H9 (cell line): ENCODE data around the gene RPL38. TPM values are rescaled to one million over a fixed set of nuclear protein-coding genes. Genes with fewer than 3 reads are reported as not detected.

Source experiments
- DNase-seq: peaks from one replicate; pipeline ENCODE4 v3.0.0-alpha.2; 2017
- H2AFZ ChIP-seq: one replicate; pipeline ENCODE4 v1.6.1; 2013; ENCODE audit warnings: mild to moderate bottlenecking, low read length, control low read depth, moderate library complexity
- H2AK5ac ChIP-seq: 2 replicates; pipeline ENCODE4 v1.6.1; 2013; ENCODE audit warnings: low read length, control low read depth, mixed read lengths; ENCODE audit not compliant: insufficient read length
- H2BK120ac ChIP-seq: one replicate; pipeline ENCODE4 v1.6.1; 2013; ENCODE audit warnings: low read depth, mild to moderate bottlenecking, low read length, control low read depth, inconsistent platforms; ENCODE audit not compliant: poor library complexity, severe bottlenecking
- H2BK12ac ChIP-seq: 2 replicates; pipeline ENCODE4 v1.6.1; 2013; ENCODE audit warnings: low read length, control low read depth, mixed read lengths, low read depth; ENCODE audit not compliant: insufficient read length
- H2BK15ac ChIP-seq: 2 replicates; pipeline ENCODE4 v1.6.1; 2013; ENCODE audit warnings: low read depth, low read length, control low read depth
- H2BK20ac ChIP-seq: one replicate; pipeline ENCODE4 v1.6.1; 2013; ENCODE audit warnings: low read depth, mild to moderate bottlenecking, low read length, control low read depth, inconsistent platforms; ENCODE audit not compliant: poor library complexity, severe bottlenecking
- H2BK5ac ChIP-seq: 2 replicates; pipeline ENCODE4 v1.6.1; 2013; ENCODE audit warnings: low read length, control low read depth, mixed read lengths; ENCODE audit not compliant: insufficient read length
- H3K14ac ChIP-seq: 2 replicates; pipeline ENCODE4 v1.6.1; 2013; ENCODE audit warnings: low read length, control low read depth; ENCODE audit not compliant: insufficient read depth
- H3K18ac ChIP-seq: 2 replicates; pipeline ENCODE4 v1.6.1; 2013; ENCODE audit warnings: low read depth, mild to moderate bottlenecking, mixed read lengths, low read length, control low read depth; ENCODE audit not compliant: insufficient read length
- H3K23ac ChIP-seq: 2 replicates; pipeline ENCODE4 v1.6.1; 2013; ENCODE audit warnings: low read length, control low read depth, mixed read lengths, low read depth; ENCODE audit not compliant: insufficient read length
- H3K23me2 ChIP-seq: 2 replicates; pipeline ENCODE4 v1.6.1; 2013; ENCODE audit warnings: low read depth, mild to moderate bottlenecking, mixed read lengths, low read length, control low read depth; ENCODE audit not compliant: insufficient read length, poor library complexity, severe bottlenecking
- H3K27ac ChIP-seq: 2 replicates; pipeline ENCODE4 v1.5.1; 2013; ENCODE audit warnings: low read length, control low read depth, mixed read lengths, low read depth; ENCODE audit not compliant: insufficient read length
- H3K27me3 ChIP-seq: 2 replicates; pipeline ENCODE4 v1.6.1; 2013; ENCODE audit warnings: low read length, control low read depth, inconsistent platforms; ENCODE audit not compliant: insufficient read depth
- H3K4ac ChIP-seq: 2 replicates; pipeline ENCODE4 v1.6.1; 2013; ENCODE audit warnings: low read depth, mild to moderate bottlenecking, control low read depth, inconsistent platforms, low read length, moderate library complexity
- H3K4me1 ChIP-seq: 2 replicates; pipeline ENCODE4 v1.6.1; 2013; ENCODE audit warnings: low read length, control low read depth, inconsistent platforms; ENCODE audit not compliant: insufficient read depth
- H3K4me2 ChIP-seq: 2 replicates; pipeline ENCODE4 v1.6.1; 2013; ENCODE audit warnings: low read length, control low read depth, mixed read lengths; ENCODE audit not compliant: insufficient read length, insufficient read depth
- H3K56ac ChIP-seq: 2 replicates; pipeline ENCODE4 v1.6.1; 2013; ENCODE audit warnings: low read depth, mild to moderate bottlenecking, mixed read lengths, low read length, control low read depth; ENCODE audit not compliant: insufficient read length
- H3K79me1 ChIP-seq: 2 replicates; pipeline ENCODE4 v1.6.1; 2013; ENCODE audit warnings: low read depth, mild to moderate bottlenecking, moderate library complexity, low read length, control low read depth, inconsistent platforms; ENCODE audit not compliant: insufficient read depth, poor library complexity, severe bottlenecking
- H3K79me2 ChIP-seq: 2 replicates; pipeline ENCODE4 v1.6.1; 2013; ENCODE audit warnings: low read length, control low read depth, inconsistent platforms; ENCODE audit not compliant: insufficient read depth
- H3K9ac ChIP-seq: 2 replicates; pipeline ENCODE4 v1.6.1; 2013; ENCODE audit warnings: low read length, control low read depth, mixed read lengths; ENCODE audit not compliant: insufficient read length; ENCODE audit errors: extremely low read depth
- H3K9me3 ChIP-seq: one replicate; pipeline ENCODE4 v1.6.1; 2013; ENCODE audit warnings: low read depth, low read length, inconsistent platforms; ENCODE audit not compliant: control insufficient read depth
- H3T11ph ChIP-seq: one replicate; pipeline ENCODE4 v1.6.1; 2013; ENCODE audit warnings: mild to moderate bottlenecking, low read length, control low read depth, inconsistent platforms
- H4K20me1 ChIP-seq: one replicate; pipeline ENCODE4 v1.6.1; 2013; ENCODE audit not compliant: control insufficient read depth, insufficient read length, insufficient read depth
- H4K5ac ChIP-seq: 2 replicates; pipeline ENCODE4 v1.6.1; 2013; ENCODE audit warnings: low read depth, mild to moderate bottlenecking, mixed read lengths, low read length, control low read depth; ENCODE audit not compliant: insufficient read length
- H4K8ac ChIP-seq: replicated peaks from 2 replicates; pipeline ENCODE4 v1.6.1; 2013; ENCODE audit warnings: low read length, control low read depth, mixed read lengths, low read depth; ENCODE audit not compliant: insufficient read length
- H4K91ac ChIP-seq: 2 replicates; pipeline ENCODE4 v1.6.1; 2013; ENCODE audit warnings: low read depth, mild to moderate bottlenecking, moderate library complexity, mixed read lengths, low read length, control low read depth; ENCODE audit not compliant: insufficient read length
- H3K27ac Mint-ChIP-seq, 3 experiments: 2 replicates in 2 of 3; 3 replicates in 1 of 3; pipeline ENCODE4 v1.8.0; 2020 to 2021; ENCODE audit warnings: mixed read lengths in 3 of 3, mild to moderate bottlenecking in 1 of 3, moderate library complexity in 1 of 3
- H3K27me3 Mint-ChIP-seq: 2 replicates; pipeline ENCODE4 v1.8.0; 2021; ENCODE audit warnings: low read depth, mild to moderate bottlenecking, moderate library complexity, mixed read lengths
- H3K36me3 Mint-ChIP-seq, 3 experiments: 2 replicates in 2 of 3; 3 replicates in 1 of 3; pipeline ENCODE4 v1.8.0; 2020 to 2021; ENCODE audit warnings: low read depth in 3 of 3, mixed read lengths in 3 of 3; ENCODE audit not compliant: insufficient read depth in 1 of 3
- H3K4me1 Mint-ChIP-seq, 2 experiments: 2 replicates each; pipeline ENCODE4 v1.8.0; 2020; ENCODE audit warnings: mixed read lengths in 2 of 2
- H3K4me3 Mint-ChIP-seq, 2 experiments: 2 replicates in 1 of 2; 3 replicates in 1 of 2; pipeline ENCODE4 v1.8.0; 2020 to 2021; ENCODE audit warnings: mild to moderate bottlenecking in 2 of 2, mixed read lengths in 2 of 2, moderate library complexity in 1 of 2
- H3K9me3 Mint-ChIP-seq, 2 experiments: 2 replicates in 1 of 2; 3 replicates in 1 of 2; pipeline ENCODE4 v1.8.0; 2020; ENCODE audit warnings: mild to moderate bottlenecking in 2 of 2, mixed read lengths in 2 of 2, moderate library complexity in 1 of 2
- CTCF ChIP-seq: fragments of 200-600 bp; sonication (generic); conservative IDR thresholded peaks from 3 replicates; pipeline ENCODE4 v1.8.0; 2021; ENCODE audit warnings: antibody characterized with exemption, mild to moderate bottlenecking
- WGBS: extraction: QIAGEN DNeasy Blood & Tissue Kit; methylation state at CpG from one replicate; pipeline ENCODE4 v1.1.7; 2013; ENCODE audit warnings: missing lambda C conversion rate, low lambda C conversion rate, mixed read lengths; ENCODE audit not compliant: insufficient read length; ENCODE audit errors: extremely low coverage; 5-methylcytosine and 5-hydroxymethylcytosine counted together
- total RNA-seq: library from RNA; stranded (reverse); gene quantifications from 2 replicates; pipeline ENCODE4 v1.2.1, GENCODE V29; 2021

Gene RPL38
- total RNA-seq, 1 experiment from 2014 or later = 1,358 TPM

DNA sequence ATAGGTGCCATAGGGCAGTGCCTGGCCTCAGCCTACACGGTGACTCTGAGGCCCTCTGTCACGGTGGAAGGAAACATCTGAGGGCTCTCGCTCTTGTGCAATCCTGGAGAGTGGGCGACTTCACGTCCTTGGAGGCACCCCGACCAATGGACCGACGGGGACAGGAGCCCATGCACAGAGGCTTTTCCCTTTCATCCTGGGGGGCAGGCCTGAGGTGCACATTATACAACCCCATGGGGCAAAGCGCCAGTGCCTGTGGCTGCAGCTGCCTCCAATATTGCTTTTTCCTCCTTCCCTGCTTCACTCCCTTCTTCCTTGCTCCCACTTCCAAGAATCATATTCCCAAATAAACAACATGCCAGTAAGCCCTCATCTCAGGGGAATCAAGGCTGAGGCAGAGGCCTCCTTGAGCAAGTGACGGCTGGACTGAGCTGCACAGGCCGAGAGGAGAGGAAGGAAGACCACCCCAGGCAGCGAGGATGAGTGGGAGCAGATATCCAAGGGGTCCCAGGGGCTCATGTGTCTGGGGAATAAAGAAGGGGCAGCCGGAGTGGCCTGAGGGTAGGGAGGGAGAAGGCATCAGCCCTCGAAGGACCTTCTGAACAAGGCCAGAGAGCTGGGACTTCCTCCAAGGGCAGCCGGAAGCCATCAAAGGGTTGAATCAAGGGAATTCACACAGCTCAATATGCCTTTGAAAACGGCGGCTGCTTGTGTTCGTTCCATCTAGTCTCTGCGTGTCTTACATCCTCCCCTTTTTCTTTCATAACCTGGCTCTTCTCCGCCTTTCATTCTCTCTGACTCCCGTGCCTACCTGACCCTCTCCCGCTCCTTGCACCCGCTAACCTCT, 42.6 kb upstream of the RPL38 start:
- H3K4me3 Mint-ChIP-seq = no peak overlapping the region
- Histone ChIP-seq H3K9ac (no peak overlapping the region), H2BK5ac (no peak overlapping the region), H2BK12ac (no peak overlapping the region), H3T11ph (no peak overlapping the region), H3K23me2 (no peaks in the 10 kb centered on the region), H3K18ac (no peak overlapping the region), H3K23ac (no peak overlapping the region), H2BK120ac (no peak overlapping the region), H4K91ac (no peak overlapping the region), H2BK20ac (no peak overlapping the region), H3K9me3 (no peaks in the 10 kb centered on the region), H4K5ac (no peak overlapping the region), H3K27me3 (no peaks in the 10 kb centered on the region), H2BK15ac (no peak overlapping the region), H3K79me1 (no peaks in the 10 kb centered on the region), H3K27ac (no peak overlapping the region), H4K8ac (no peak overlapping the region), H3K4me2 (no peak overlapping the region), H4K20me1 (no peaks in the 10 kb centered on the region), H3K4me1 (no peaks in the 10 kb centered on the region; the same call in 1 of the 2 replicates), H3K79me2 (no peaks in the 10 kb centered on the region), H3K14ac (no peak overlapping the region), H3K56ac (no peak overlapping the region), H2AK5ac (no peak overlapping the region), H3K4ac (no peak overlapping the region), H2AFZ (no peak overlapping the region)
- no peak overlapping the region; a peak in 1 of 7 replicates for H3K27ac Mint-ChIP-seq
- peaks cover 0 to 4% of the 10 kb centered on the region in 2 experiments; a peak in 2 of 5 replicates for H3K9me3 Mint-ChIP-seq
- TF ChIP-seq CTCF = no peak
- no peaks in the 10 kb centered on the region for H3K36me3 Mint-ChIP-seq
- H3K4me1 Mint-ChIP-seq = peaks cover 0 to 6% of the 10 kb centered on the region in 2 experiments; a peak in 1 of 4 replicates
- peak; percentile 20 for DNase-seq
- no CpG with 5 or more reads among the region's 23 CpGs for WGBS
- peaks cover 5% of the 10 kb centered on the region for H3K27me3 Mint-ChIP-seq
